Measurements from ENCODE around the gene NFIA. TPM values are rescaled to one million over a fixed set of nuclear protein-coding genes. Genes with fewer than 3 reads are reported as not detected.

The NFIA gene
- total and polyA plus RNA-seq, 2 donors (not counting 1 experiment from before 2014, with no cell fraction given) = 0.28 to 0.54 TPM

DNA sequence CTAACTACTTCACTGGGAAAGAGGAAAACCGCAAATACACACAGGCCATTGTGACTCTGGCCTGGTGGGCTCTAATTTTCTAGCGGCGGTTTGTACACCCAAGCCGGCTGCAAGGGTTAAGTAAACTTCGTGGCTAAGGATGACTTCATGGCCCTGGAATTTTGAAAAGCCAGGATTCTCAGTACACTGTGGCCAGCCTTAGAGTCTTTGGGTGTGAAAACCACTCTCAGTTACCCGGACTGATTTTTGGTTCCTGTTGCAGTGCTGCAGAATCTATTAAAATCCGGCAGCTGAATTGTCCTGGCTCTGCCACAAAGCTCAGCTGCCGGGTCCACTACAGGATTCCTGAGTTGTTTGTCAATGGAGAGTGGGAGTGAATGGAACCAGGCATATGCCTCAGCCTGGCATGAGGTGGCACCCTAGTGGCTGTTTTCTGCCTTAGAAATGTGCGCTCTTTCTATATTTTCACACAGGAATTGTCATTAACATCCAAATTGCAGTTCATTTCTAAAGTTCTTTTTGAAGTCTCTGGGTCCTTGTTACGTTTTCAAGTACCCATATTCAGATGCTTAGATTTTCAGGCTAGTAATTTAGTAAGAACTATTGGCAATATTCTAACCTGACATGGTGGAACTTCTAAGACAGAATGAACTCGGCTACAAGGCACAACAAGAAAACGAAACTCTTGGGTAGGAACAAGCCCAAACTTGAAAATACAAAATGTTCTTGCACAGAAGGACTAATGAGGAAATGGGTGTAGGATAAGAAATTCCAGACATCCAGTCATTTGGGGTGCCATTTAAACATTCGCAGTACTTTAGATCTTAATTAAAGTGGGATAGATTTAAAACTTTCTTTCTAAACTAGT is 255.9 kb downstream of the NFIA start:
- Histone ChIP-seq H3K4me3 (ENCODE audit: control extremely low read depth in 1 of 5, extremely low read depth in 1 of 5, insufficient read depth in 1 of 5, low read depth in 2 of 5, low read length in 4 of 5) (no peak overlapping the region), H3K36me3 (replicated peaks in 1 of 2; ENCODE audit: control extremely low read depth in 1 of 2, control insufficient read depth in 1 of 2, extremely low read depth in 1 of 2, insufficient read depth in 2 of 2, low read length in 1 of 2) (no peaks in the 10 kb centered on the region), H3K4me1 (ENCODE audit: control insufficient read depth in 2 of 2, insufficient read depth in 2 of 2, low read length in 2 of 2) (no peaks in the 10 kb centered on the region), H2AFZ (ENCODE audit: insufficient read depth, low read depth, low read length, poor library complexity, severe bottlenecking) (no peak overlapping the region), H3K4me2 (replicated peaks; ENCODE audit: low read depth, low read length, poor library complexity, severe bottlenecking) (no peak overlapping the region), H4K20me1 (ENCODE audit: control insufficient read depth, insufficient read depth, low read length, poor library complexity, severe bottlenecking) (no peaks in the 10 kb centered on the region), H3K79me2 (ENCODE audit: control insufficient read depth, insufficient read depth, low read length) (no peaks in the 10 kb centered on the region), H3K27ac (ENCODE audit: low read length in 2 of 2) (no peak overlapping the region), H3K9ac (ENCODE audit: low read length) (no peak overlapping the region), H3K9me3 (ENCODE audit: control extremely low read depth in 1 of 3, control insufficient read depth in 2 of 3, insufficient read depth in 1 of 3, low read length in 2 of 3) (no peaks in the 10 kb centered on the region), H3K27me3 (replicated peaks in 1 of 4; ENCODE audit: control extremely low read depth in 1 of 4, control insufficient read depth in 3 of 4, insufficient read depth in 4 of 4, low read length in 3 of 4) (no peaks in the 10 kb centered on the region)
- ChIA-PET CTCF (interaction anchor here (0.6 kb wide), 1 partner anchor 232 kb away, joined by 3 read pairs; no protein-coding TSS in a partner anchor), POLR2A (no interaction called here)
- H3K4me1 Mint-ChIP-seq = no peaks in the 10 kb centered on the region
- no peak for TF ChIP-seq CTCF (IDR thresholded peaks at IDR 0.05)
- no peaks in the 10 kb centered on the region for H3K9me3 Mint-ChIP-seq (ENCODE audit: insufficient read depth)
- intact Hi-C loops (cut with micrococcal nuclease) = no loop called here
- H3K27me3 Mint-ChIP-seq = peaks cover 8% of the 10 kb centered on the region
- no peak overlapping the region for H3K4me3 Mint-ChIP-seq
- ATAC-seq (ENCODE audit: low read depth) = no peak
- WGBS (ENCODE audit: insufficient coverage) = 55% methylated on average over 8 of the region's 13 CpGs
- DNase-seq = no peak
- H3K27ac Mint-ChIP-seq = no peak overlapping the region

DNA sequence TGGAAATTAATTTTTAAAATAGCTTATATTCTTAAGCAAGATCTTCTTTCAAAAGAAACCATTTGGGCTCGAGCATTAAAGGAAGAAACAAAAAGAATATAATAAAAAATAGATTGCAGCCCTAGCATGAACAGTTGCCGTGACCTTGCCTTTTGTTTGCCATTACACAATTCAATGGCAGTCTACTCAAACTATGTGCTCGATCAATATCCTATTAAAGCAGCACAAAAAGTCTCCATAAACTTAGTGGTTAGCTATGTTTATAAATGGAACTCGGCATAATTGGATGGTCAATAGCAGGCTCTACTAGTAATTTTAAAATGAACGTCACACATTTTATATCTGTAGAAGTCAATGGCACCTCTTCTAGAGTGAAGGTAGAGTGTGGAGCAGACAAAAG is 256.5 kb downstream of the NFIA start:
- ATAC-seq (ENCODE audit: low read depth) (no peak), DNase-seq (no peak)
- intact Hi-C loops (cut with micrococcal nuclease) = no loop called here
- Mint-ChIP-seq H3K27me3 (peaks cover 8% of the 10 kb centered on the region), H3K9me3 (ENCODE audit: insufficient read depth) (no peaks in the 10 kb centered on the region), H3K4me1 (no peaks in the 10 kb centered on the region), H3K4me3 (no peak overlapping the region), H3K27ac (no peak overlapping the region)
- Histone ChIP-seq H3K4me1 (ENCODE audit: control insufficient read depth in 2 of 2, insufficient read depth in 2 of 2, low read length in 2 of 2) (no peaks in the 10 kb centered on the region), H3K36me3 (replicated peaks in 1 of 2; ENCODE audit: control extremely low read depth in 1 of 2, control insufficient read depth in 1 of 2, extremely low read depth in 1 of 2, insufficient read depth in 2 of 2, low read length in 1 of 2) (no peaks in the 10 kb centered on the region), H3K9ac (ENCODE audit: low read length) (no peak overlapping the region), H3K9me3 (ENCODE audit: control extremely low read depth in 1 of 3, control insufficient read depth in 2 of 3, insufficient read depth in 1 of 3, low read length in 2 of 3) (no peaks in the 10 kb centered on the region), H3K4me2 (replicated peaks; ENCODE audit: low read depth, low read length, poor library complexity, severe bottlenecking) (no peak overlapping the region), H4K20me1 (ENCODE audit: control insufficient read depth, insufficient read depth, low read length, poor library complexity, severe bottlenecking) (no peaks in the 10 kb centered on the region), H3K4me3 (ENCODE audit: control extremely low read depth in 1 of 5, extremely low read depth in 1 of 5, insufficient read depth in 1 of 5, low read depth in 2 of 5, low read length in 4 of 5) (no peak overlapping the region), H2AFZ (ENCODE audit: insufficient read depth, low read depth, low read length, poor library complexity, severe bottlenecking) (no peak overlapping the region), H3K27me3 (replicated peaks in 1 of 4; ENCODE audit: control extremely low read depth in 1 of 4, control insufficient read depth in 3 of 4, insufficient read depth in 4 of 4, low read length in 3 of 4) (no peaks in the 10 kb centered on the region), H3K27ac (ENCODE audit: low read length in 2 of 2) (no peak overlapping the region), H3K79me2 (ENCODE audit: control insufficient read depth, insufficient read depth, low read length) (no peaks in the 10 kb centered on the region)
- WGBS (ENCODE audit: insufficient coverage) = no CpG with 5 or more reads among the region's 5 CpGs
- ChIA-PET CTCF (interaction anchor here (0.6 kb wide), 1 partner anchor 232 kb away, joined by 3 read pairs; no protein-coding TSS in a partner anchor), POLR2A (no interaction called here)
- TF ChIP-seq EZH2 (IDR thresholded peaks at IDR 0.05; ENCODE audit: borderline replicate concordance, insufficient read depth, low read depth, low read length, poor library complexity, severe bottlenecking) (no peak), CTCF (IDR thresholded peaks at IDR 0.05) (no peak)

Measured in B cell (primary cell).